HG02973 (cell line): ENCODE results near the gene KRT76.

Source experiments
- ATAC-seq: cut with Tn5 transposase; IDR thresholded peaks from one replicate; pipeline ENCODE4 v1.9.1; 2021; ENCODE audit warnings: moderate library complexity; ENCODE audit not compliant: unreplicated experiment

KRT76 gene

DNA sequence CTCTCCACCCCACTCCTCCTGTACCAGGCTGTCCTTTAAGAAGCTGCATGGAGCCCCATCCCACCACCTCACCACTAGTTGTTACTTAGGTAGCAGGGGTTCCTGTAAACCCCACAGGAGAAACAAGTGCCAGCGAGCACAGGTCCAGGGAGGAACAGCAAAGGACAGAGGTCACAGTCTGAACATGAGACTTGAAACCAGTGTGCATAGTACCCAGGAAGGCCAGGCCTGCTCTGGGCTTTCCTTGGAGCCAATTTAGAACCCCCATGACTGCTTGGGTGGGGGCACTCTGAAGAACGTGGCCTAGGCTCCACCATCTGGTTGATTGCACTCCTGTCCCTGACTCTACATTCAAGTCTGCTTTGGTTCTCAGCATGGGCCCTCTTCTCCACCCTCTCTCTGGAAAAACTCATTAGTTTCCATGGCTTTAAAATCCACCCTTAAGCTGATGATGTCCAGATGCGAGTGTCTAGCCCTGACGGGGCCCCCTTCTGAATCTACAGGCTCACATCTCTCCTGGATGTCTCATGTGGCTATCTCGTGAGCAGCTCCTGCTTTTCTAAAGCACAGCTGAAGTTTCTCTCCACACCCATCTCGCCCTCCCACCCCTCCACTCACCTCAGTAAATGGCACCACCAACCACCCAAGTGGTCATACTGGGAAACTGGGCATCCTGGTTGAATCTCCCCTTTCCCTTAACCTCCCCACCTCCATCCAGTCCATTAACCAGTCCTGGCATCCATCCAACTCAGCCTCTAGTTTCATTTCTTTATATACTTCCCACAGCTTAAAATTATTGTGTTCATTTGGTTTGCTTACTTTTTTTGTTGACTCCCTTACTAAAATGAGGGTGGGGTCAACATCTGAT is 10.4 kb upstream of the KRT76 start:
- no peak for ATAC-seq

DNA sequence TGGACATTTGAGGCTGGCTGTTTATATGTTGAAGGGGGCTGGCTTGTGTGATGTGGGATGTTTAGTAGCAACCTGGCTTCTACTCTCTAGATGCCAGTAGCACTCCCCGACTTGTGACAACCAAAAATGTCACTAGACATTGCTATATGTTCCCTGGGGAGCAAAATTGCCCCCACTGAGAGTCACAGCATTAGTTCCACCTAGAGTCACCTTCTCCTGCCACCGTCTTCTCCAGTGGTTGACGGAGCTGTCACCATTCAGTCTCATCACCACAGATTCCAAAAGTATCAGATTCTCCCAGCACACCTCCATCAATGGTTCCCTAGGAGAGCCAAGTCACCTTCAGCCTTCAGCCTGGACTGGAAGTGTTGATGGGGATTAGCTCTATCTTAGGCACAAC is 7.8 kb upstream of the KRT76 start:
- no peak for ATAC-seq

DNA sequence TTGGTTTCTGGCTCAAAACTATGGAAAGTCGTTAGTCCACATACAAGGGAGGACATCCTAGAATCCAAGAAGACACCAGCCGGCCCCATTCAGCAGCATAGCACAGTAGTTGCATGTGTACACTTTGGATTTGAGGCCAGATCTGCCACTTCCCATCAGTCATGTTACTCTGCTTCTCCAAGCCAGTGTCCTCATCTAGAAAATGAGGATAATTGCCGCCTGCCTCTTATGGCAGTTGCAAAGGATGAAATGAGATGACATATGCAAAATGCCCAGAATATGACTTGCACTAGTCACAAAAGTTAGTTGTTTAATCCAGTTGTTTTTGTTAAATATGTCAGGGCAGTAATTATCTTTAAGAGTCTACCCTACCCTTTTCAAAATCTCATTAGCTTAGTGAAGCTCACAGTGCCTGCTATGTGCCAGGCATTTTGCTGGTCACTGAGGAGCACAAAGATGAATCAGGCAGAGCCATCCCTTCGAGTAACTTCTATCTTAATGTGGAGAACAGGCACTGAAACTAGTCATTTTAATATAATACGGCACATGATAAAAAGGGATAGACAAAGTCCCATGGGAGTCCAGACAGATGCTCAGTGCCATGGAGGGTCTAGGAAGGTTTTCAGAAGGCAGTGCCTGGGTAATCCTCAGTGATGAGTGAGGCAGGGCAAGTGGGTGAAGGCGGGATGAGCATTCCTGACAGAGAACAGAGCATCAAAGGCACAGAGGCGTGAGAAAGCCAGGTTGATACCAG is 6.6 kb upstream of the KRT76 start:
- no peak for ATAC-seq

DNA sequence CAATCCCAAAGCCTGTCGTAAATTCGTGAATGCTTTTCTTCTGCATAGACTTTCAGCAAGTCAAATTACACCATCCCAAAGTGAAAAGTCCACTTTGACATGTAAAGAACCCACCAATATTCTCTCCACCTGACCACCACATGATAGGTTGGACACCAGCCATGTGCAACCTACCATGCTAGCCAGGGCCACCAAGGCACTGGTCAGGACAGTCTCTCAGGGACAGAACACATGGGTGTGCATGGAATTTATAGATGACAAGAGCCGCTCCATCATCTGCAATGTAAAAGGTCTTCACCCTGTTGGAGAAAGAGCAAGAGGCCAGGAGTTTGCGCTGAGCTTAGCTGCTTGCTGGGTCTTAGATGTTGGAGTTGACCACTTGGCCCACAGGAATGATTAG is 5.4 kb upstream of the KRT76 start:
- ATAC-seq, result no peak

DNA sequence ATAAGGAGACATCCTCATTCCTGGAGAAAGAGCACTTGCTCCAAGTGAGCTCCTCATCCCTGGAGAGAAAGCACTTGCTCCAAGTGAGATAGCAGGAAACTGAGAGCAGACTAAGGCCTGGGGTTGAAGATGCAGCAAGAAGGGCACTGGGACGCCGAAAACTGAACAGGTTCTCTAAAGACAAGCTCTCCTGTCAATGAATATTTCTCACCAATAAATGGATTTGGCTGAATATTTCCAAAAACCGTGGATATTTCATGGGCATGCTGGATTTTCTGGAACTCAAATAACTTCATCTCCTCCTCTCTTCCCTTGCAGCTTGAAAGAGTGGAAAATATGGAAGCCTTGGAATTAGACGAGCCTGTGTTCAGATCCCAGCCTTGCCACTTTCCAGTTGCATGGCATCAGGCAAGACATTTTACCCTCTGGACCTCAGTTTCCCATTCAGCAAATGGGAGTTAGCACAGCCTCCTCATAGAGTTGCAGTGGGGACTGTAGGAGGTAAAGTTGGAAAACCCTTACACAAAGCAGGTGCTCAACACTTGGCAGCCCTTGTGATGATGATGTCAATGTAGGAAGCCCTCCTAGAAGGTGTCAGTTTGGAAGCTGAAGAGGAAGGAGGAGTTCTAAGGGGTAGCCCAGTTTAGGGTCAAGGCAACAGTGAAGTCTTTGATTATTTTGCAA is 4.4 kb upstream of the KRT76 start:
- no peak for ATAC-seq

DNA sequence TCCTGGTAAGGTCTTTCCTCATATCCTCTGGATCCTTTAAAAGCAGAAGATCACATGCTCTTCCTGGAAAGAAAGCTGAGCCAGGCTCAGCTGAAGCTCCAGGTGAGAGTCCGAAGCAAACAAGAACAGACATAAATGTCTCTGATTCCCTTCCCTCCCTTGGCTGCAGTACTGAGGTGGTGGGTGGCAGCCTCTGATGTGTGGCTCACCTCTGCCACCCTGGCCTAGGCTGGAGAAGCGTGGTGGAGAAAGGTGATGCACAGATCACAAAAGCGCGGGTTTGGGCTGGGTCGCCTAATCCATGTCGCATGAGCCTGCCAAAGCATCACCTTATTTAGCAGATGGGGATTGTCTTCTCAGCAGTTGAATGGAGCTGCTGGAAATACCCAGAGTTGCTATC is 2.8 kb upstream of the KRT76 start:
- no peak for ATAC-seq

DNA sequence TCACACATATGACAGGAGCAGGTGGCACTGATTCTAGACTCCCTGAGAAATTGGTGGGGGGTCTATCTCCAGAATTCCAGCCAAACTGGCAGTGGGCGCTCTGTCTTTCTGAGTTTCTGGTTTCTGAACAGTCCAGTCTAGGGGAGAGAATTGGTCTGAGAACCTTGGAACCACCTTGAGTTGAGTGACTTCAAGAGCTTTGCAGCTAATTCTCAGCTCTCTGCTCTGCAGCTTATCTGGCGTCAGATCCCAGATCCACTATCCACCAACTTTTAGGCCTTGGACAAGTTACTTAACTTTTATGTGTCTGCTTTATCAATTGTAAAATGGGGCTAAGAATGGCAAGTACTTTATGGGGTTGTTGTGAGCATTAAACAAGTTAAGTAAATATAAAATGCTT is 1.7 kb upstream of the KRT76 start:
- ATAC-seq, result no peak

DNA sequence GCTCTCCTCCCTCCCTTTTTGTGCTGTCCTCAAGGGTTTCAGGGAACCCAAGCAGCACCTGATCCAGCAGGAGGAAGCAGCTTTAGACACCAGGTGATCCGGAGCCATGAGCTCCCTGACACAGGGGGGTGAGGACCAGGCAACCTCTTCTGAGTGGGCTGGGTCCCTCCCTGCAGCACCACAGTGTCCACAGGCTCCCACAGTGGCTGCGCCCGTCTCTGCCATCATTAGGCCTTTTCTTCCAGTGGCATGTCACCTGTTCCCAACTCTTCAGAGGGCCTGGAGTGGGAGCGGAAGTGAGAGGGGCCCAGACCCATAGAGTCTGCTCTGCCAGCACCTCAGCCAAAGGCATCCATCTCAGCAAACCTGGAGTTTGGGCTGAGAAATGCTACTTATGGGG is 421 bp upstream of the KRT76 start:
- ATAC-seq, result no peak

DNA sequence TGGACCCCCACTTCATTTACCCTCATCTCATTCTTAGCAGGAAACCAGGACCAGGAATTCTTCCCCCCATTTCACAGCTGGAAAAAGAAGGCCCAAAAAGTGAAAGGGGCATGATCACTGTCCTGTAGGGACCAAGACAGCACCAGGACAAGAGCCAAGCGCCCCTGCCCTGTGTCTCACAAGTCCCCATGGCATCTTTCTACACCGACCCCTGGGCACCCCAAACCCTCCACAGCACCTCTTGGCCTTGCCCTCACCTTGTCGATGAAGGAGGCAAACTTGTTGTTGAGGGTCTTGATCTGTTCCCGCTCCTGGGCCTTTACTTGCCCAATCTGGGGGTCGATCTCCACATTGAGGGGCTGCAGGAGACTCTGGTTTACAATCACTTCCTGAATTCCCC is 710 bp downstream of the KRT76 start:
- no peak for ATAC-seq

DNA sequence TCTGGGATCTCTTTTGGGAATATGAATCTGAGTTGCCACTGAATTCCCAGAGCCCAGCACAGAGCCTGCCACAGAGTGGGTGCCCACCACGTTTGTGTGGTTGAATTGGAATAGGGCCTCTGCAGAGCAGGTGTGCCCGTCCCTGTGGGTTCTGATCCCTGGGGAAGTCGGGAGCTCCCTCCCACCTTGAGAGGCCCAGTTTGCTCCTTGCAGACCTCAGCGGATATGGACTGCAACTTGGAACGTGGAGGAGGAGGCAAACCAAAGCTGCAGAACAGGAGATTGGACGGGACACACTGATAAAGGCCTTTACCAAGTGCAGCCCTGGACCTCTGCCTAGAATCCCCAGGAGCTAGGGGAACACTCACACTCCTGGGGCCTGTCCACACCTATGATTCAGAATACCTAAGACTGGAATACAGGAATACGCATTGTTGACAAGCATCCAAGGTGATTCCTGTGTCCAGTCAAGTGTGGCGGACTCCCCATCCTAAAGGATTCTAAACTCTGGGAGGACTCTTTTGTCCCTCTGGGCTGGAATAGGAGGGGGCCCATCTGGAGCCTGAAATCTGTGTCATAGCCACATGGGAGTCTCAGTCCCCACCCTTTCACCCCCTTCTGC is 2.4 kb downstream of the KRT76 start:
- ATAC-seq, result no peak

DNA sequence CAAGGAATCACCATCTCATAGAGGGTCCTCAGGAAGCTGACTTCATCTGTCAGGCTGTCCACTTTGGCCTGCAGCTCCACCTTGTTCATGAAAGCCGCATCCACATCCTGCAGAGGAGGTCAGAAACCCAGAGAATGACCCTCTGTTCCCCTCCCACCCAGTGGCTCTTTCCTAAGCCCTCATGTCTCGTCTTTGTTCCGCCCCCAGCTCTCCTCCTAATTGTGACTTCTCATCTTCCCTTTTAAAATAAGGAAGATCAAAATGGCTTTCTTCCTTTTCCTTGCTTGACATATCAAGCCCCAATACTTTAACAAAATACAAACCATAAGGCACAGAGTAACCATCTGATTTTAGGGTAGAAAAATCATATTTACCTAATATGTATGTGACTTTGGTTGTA is 4.4 kb downstream of the KRT76 start:
- no peak for ATAC-seq

DNA sequence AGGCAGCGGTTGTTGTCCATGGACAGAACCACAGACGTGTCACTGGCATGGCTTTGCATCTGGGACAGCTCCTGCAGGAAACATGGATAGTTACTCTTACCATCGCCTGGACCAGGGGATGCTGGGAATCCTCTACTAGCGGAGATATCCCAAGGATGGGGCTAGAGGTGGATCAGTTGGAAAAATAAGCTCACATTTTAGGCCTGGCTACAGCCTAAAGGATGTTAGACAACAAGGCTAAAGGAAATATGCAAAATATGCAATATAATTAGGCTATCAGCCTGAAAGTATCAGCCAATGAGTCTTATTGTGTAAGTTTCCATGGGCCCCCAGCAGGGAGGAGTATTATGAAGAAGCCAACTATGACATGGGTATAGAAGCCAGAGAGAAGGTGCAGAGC is 5.0 kb downstream of the KRT76 start:
- no peak for ATAC-seq

DNA sequence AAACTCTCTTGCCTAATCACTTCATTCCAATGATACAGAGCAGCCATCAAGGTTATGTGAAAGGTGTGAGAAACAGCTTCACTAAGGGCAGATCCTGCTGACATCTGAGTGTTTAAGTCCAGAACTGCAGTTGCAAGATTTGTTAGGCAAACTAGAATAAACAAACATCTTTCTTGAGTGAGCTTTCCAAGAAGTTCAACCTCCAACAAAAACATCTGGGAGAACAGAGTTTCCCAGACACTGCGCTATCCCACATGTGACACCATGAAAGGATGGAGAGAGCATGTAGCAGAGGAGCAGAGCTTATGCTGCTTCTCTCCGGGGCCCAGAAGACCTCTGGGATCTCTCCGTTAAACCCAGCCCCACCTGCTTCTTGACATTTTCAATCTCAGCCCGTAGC is 5.6 kb downstream of the KRT76 start:
- no peak for ATAC-seq

DNA sequence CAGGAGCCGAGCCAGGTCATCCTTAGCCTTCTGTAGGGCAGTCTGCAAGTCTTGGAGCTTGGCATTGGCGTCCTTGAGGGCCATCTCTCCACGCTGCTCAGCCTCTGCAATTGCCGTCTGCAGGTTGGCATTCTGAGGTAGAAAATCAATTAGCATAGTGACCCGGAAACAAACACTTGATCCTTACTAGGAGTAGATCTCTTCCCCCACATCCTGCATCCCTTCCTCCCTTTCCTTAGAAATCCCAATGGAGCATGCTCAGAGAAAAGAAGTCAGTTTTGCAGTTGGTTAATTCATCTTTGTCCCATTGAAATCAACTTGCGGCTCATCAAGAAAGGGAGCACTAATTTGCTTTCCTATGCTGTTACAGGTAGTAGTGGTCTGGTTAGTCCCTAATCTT is 6.1 kb downstream of the KRT76 start:
- ATAC-seq, result no peak

DNA sequence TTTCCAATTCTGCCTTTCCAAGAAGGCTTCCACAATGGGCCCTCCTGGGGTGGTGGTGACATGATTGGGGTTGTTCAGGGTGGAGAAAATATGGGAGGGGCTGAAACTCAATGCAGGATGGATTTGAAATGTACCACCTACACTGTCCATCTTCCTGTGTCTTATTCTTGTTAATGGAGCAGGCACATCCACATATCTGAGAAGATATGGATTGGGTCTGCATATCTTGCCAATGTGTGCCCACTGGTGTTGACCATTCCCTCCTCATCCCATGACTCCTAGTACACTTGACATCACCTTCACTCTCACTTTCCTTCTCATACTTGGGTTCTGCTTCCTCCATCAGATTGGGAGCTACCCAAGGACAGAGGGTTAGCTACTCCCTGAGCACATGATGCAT is 7.2 kb downstream of the KRT76 start:
- ATAC-seq, result no peak

DNA sequence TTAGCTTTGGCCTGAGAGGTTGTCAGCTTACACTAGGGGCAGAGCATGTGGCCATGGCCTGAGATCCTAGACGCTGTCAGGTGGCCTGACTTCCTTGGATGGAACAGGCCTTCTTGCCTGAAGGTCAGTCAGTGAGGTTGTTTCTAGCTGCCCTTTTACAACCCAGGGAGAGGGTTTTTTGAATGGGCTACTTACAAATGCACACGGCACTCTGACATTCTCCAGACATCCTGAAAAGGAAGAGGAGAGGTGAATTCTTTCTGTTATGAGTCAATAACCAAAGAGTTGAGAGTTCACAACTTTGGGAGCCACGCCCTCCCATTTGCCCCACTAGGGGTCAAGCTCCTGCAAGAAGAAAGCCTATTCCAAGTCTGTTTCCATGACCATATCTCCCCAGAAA is 7.8 kb downstream of the KRT76 start:
- ATAC-seq, result no peak

DNA sequence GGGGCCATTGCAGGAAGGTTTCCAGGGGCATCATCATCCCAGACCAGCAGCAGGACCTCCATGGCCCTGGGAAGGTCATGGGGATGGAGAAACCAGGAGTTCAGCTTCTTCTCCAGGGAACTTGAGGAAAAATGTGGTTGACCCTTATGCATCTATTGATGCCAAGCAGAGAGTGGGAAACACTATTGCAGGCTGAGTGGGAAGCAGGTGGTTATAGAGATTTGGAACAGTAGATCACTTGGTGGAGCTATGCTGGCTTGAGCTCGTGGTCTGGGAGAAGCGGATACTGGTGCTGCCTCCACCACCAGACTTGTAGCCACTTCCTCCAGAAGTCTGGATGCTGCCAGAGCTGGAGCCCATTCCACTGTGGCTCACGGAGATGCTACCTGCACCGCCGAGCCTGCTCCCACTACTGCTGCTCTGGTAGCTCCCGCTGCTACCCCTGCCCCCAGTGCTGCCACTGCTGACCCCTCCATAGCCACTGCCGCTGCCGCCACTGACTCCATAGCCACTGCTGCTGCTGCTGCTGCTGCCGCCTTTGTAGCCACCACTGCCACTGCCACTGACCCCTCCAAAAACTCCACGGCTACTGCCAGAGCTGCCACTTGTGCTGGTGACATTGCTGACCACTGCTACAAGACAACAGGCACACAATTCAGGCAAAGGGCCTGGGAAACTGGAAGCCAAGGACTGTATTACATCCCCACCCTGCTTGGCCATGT is 8.5 kb downstream of the KRT76 start:
- ATAC-seq, result no peak

DNA sequence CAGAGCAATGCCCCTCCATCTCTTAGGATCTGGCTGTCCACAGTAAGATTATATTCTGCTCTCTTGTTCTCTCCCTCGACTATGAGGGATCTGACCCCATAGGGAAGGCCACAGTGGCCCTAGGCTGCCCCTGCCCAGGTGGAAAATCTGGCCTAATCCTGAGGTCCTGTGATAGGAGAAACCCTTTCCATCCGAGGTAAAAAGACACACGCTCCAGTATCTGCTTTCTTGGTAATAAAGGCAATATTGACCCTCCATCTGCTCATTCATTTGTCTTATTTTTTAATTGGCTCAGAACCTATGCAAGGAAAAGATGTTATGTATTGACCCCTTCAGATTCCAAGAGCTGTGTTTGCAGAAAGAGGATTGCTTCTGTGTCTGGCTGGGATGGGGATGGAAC is 9.7 kb downstream of the KRT76 start:
- ATAC-seq, result no peak

DNA sequence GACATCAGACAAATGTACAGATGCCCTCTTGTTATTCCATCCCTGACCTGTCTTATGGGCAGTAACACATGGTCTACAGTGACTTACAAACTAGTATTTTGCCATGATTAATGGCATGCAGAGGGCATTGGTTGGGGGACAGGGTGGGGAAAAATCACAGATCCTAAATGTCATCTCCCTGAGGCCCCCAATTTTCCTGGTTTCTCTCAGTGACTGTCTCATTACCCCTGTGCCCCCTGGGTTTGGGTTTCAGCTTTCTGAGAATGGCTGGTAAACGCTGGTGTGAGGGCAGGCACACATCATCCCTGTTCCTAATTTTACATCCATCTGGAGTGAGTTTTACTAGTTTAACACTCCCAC is 10.1 kb downstream of the KRT76 start:
- ATAC-seq, result no peak

DNA sequence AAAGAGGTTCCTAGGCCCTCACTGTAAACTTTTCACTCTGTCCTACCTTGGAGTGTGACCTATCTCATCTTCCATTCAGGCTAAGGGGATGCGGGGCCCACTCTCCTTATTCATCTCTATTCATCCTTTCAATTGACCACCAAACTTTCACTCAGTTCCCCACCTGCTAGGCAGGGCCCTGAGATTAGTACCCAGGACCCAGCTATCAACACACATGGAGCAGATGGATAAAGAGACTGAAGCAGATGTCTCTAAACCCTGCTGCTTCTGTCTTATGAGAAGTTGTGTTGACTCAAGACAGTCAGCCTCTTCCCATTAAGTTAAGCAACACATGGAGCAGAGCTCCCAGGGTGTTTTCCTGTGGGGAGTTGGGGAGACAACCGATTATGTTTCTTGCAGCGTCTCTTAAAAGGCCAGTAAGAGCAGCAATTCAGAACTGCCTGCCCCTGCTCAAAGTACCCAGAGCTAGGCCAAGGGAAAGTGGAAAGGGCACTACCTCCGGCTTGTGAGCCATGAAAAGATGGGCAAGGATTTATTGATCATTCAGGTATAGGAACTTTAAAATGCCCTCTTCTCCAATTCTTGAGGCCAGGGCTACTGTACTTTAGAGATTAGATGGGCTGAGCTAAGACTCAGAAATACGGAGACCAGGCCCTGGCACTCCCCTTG is 10.7 kb downstream of the KRT76 start:
- ATAC-seq, result no peak
